BE2C (cell line): ENCODE measurements around the gene NCAPD2.
A peak's percentile ranks its signal among the peaks of the same experiment; 100 is the strongest.

Experiments
- DNase-seq: peaks from one replicate; pipeline ENCODE4 v3.0.0-alpha.2; 2020
- H3K27me3 ChIP-seq: fragments of 250-450 bp; sonication (Bioruptor Pico); 2 replicates; pipeline ENCODE4 v1.5.1; 2020; ENCODE audit warnings: mild to moderate bottlenecking
- H3K36me3 ChIP-seq: fragments of 250-450 bp; sonication (Bioruptor Pico); 2 replicates; pipeline ENCODE4 v1.5.1; 2020; ENCODE audit warnings: mild to moderate bottlenecking
- H3K4me1 ChIP-seq: fragments of 250-450 bp; sonication (Bioruptor Pico); 2 replicates; pipeline ENCODE4 v1.5.1; 2020
- H3K4me3 ChIP-seq: 2 replicates; pipeline ENCODE4 v1.5.1; 2011; ENCODE audit warnings: low read depth, low read length
- H3K9me3 ChIP-seq: fragments of 250-450 bp; sonication (Bioruptor Pico); 2 replicates; pipeline ENCODE4 v1.5.1; 2020
- CTCF ChIP-seq: IDR thresholded peaks from 2 replicates; pipeline ENCODE4 v1.5.1; 2012; ENCODE audit warnings: mild to moderate bottlenecking, low read depth, low read length

Gene NCAPD2

GRCh38 chr12:6527711-6528110, 33.8 kb downstream of the NCAPD2 start:
- H3K27me3 ChIP-seq = no peaks in the 10 kb centered on the region
- no peak for TF ChIP-seq CTCF
- H3K4me1 ChIP-seq = no peaks in the 10 kb centered on the region; the same call in 1 of the 2 replicates
- DNase-seq = no peak
- H3K9me3 ChIP-seq = no peaks in the 10 kb centered on the region
- peaks cover 97% of the 10 kb centered on the region for H3K36me3 ChIP-seq
- no peak overlapping the region for H3K4me3 ChIP-seq

GRCh38 chr12:6528539-6529235, 34.8 kb downstream of the NCAPD2 start:
- TF ChIP-seq CTCF = no peak
- Histone ChIP-seq H3K4me1 (no peaks in the 10 kb centered on the region; the same call in 1 of the 2 replicates), H3K9me3 (no peaks in the 10 kb centered on the region), H3K36me3 (peaks cover 88% of the 10 kb centered on the region), H3K4me3 (no peak overlapping the region), H3K27me3 (no peaks in the 10 kb centered on the region)
- DNase-seq = no peak

DNA sequence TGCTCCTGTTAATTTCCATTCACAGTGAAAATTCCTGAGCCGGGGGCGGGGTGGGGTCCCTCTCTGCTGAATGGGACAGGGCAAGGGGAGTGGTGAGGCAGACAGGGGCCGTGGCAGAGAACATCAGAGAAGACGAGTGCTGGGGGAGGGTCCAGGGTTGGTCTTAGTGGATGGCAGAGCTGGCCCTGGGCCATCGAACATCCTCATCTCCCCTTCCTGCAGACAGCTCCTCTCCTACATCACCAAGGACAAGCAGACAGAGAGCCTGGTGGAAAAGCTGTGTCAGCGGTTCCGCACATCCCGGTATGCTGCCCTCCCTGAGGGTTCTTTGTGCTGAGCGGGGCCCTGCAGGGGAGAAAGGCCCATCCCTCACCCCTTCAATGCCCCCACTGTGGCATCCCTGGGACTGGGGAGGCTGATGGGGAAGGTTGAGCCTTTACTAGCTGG, 35.4 kb downstream of the NCAPD2 start:
- H3K4me3 ChIP-seq = no peak overlapping the region
- H3K9me3 ChIP-seq = no peaks in the 10 kb centered on the region
- peaks cover 81% of the 10 kb centered on the region for H3K36me3 ChIP-seq
- H3K4me1 ChIP-seq = no peaks in the 10 kb centered on the region; the same call in 1 of the 2 replicates
- TF ChIP-seq CTCF = no peak
- no peaks in the 10 kb centered on the region for H3K27me3 ChIP-seq
- DNase-seq = no peak

GRCh38 chr12:6530576-6531260, 36.8 kb downstream of the NCAPD2 start:
- no peaks in the 10 kb centered on the region; the same call in 1 of the 2 replicates for H3K4me1 ChIP-seq
- DNase-seq = no peak
- H3K36me3 ChIP-seq = peaks cover 81% of the 10 kb centered on the region
- no peak overlapping the region for H3K4me3 ChIP-seq
- TF ChIP-seq CTCF = no peak
- H3K27me3 ChIP-seq = no peaks in the 10 kb centered on the region
- no peaks in the 10 kb centered on the region for H3K9me3 ChIP-seq

GRCh38 chr12:6532051-6532926, 38.4 kb downstream of the NCAPD2 start:
- TF ChIP-seq CTCF = no peak
- H3K9me3 ChIP-seq = no peaks in the 10 kb centered on the region
- H3K36me3 ChIP-seq = peaks cover 81% of the 10 kb centered on the region
- H3K4me3 ChIP-seq = peak overlapping the region; percentile 82
- H3K4me1 ChIP-seq = peaks cover 4% of the 10 kb centered on the region
- H3K27me3 ChIP-seq = no peaks in the 10 kb centered on the region
- peak; percentile 85 for DNase-seq
